Measurements from ENCODE around the gene PTPN13.

GRCh38 chr4:86657382-86657781, 63.3 kb downstream of the PTPN13 start:
- TF ChIP-seq POLR2AphosphoS5 (IDR thresholded peaks at IDR 0.05) (no peak), CTCF (IDR thresholded peaks at IDR 0.05) (no peak), POLR2A (IDR thresholded peaks at IDR 0.05) (no peak), EP300 (IDR thresholded peaks at IDR 0.05) (no peak)
